ENCODE measurements around the gene PRLHR.

Gene PRLHR

GRCh38 chr10:118563373-118563890 is 32.0 kb downstream of the PRLHR start:
- no peak for DNase-seq (ENCODE audit: low spot score)

GRCh38 chr10:118562851-118563250 is 32.6 kb downstream of the PRLHR start:
- DNase-seq (ENCODE audit: low spot score): no peak

GRCh38 chr10:118557946-118558345 is 37.5 kb downstream of the PRLHR start:
- DNase-seq (ENCODE audit: low spot score): no peak

GRCh38 chr10:118551535-118552100 is 43.8 kb downstream of the PRLHR start:
- no peak for DNase-seq (ENCODE audit: low spot score)

- no peak for DNase-seq (ENCODE audit: low spot score)
Observed at GRCh38 chr10:118547282-118547681, 48.2 kb downstream of the PRLHR start.

GRCh38 chr10:118546479-118546878 is 49.0 kb downstream of the PRLHR start:
- DNase-seq (ENCODE audit: low spot score): no peak

- no peak for DNase-seq (ENCODE audit: low spot score)
Observed at GRCh38 chr10:118545381-118545780, 50.1 kb downstream of the PRLHR start.

GRCh38 chr10:118544401-118544948 is 51.0 kb downstream of the PRLHR start:
- DNase-seq (ENCODE audit: low spot score): no peak

- DNase-seq (ENCODE audit: low spot score): peak; percentile 88
Observed at GRCh38 chr10:118543714-118544400, 51.6 kb downstream of the PRLHR start.

GRCh38 chr10:118542745-118543144 is 52.7 kb downstream of the PRLHR start:
- DNase-seq (ENCODE audit: low spot score): no peak

- no peak for DNase-seq (ENCODE audit: low spot score)
Observed at GRCh38 chr10:118542205-118542604, 53.2 kb downstream of the PRLHR start.

GRCh38 chr10:118541718-118542117 is 53.7 kb downstream of the PRLHR start:
- DNase-seq (ENCODE audit: low spot score): no peak

Measured in iPS-NIHi11 (cell line).